SKM-1 treated with dmso at 0.1 percent for 144 hours (cell line): ENCODE results near the gene PPIF.

Source experiments
- DNase-seq: peaks from one replicate; lab custom pipeline; 2025; ENCODE audit not compliant: unreplicated experiment; lab: John Stamatoyannopoulos, UW

PPIF gene

GRCh38 chr10:79347894-79348639 lies 798 bp downstream of the PPIF start:
- peak; percentile 47 for DNase-seq

GRCh38 chr10:79348640-79348988 lies 1.3 kb downstream of the PPIF start:
- no peak for DNase-seq

GRCh38 chr10:79349072-79349491 lies 1.8 kb downstream of the PPIF start:
- DNase-seq, result no peak

- no peak for DNase-seq
These were observed 2.6 kb downstream of the PPIF start for GRCh38 chr10:79349766-79350406.

- no peak for DNase-seq
These were observed 3.3 kb downstream of the PPIF start for GRCh38 chr10:79350407-79351154.

- DNase-seq, result no peak
These were observed 4.1 kb downstream of the PPIF start for GRCh38 chr10:79351332-79351731.

GRCh38 chr10:79352035-79352877 lies 5.0 kb downstream of the PPIF start:
- no peak for DNase-seq

- DNase-seq, result peak; percentile 6
These were observed 5.7 kb downstream of the PPIF start for GRCh38 chr10:79353000-79353406.

GRCh38 chr10:79353726-79354125 lies 6.5 kb downstream of the PPIF start:
- DNase-seq, result no peak

- DNase-seq, result no peak
These were observed 6.9 kb downstream of the PPIF start for GRCh38 chr10:79354141-79354540.

GRCh38 chr10:79354615-79355014 lies 7.3 kb downstream of the PPIF start:
- DNase-seq, result no peak

- DNase-seq, result no peak
These were observed 8.2 kb downstream of the PPIF start for GRCh38 chr10:79355420-79356017.

GRCh38 chr10:79356104-79356503 lies 8.8 kb downstream of the PPIF start:
- DNase-seq, result peak; percentile 64

- no peak for DNase-seq
These were observed 9.9 kb downstream of the PPIF start for GRCh38 chr10:79357180-79357579.

GRCh38 chr10:79358811-79359210 lies 11.5 kb downstream of the PPIF start:
- no peak for DNase-seq

- no peak for DNase-seq
These were observed 12.7 kb downstream of the PPIF start for GRCh38 chr10:79359816-79360498.

- DNase-seq, result no peak
These were observed 13.5 kb downstream of the PPIF start for GRCh38 chr10:79360499-79361342.

- DNase-seq, result no peak
These were observed 14.6 kb downstream of the PPIF start for GRCh38 chr10:79361726-79362397.
